ENCODE data around the gene OR10H1. TPM values are rescaled to one million over a fixed set of nuclear protein-coding genes. Genes with fewer than 3 reads are reported as not detected.
"Not testable (repeated sequence)": the region's sequence is repeated elsewhere in the genome, so short reads cannot be mapped to it uniquely, and the experiment has no call there.

The OR10H1 gene
- total RNA-seq, 1 experiment from 2014 or later = not detected

DNA sequence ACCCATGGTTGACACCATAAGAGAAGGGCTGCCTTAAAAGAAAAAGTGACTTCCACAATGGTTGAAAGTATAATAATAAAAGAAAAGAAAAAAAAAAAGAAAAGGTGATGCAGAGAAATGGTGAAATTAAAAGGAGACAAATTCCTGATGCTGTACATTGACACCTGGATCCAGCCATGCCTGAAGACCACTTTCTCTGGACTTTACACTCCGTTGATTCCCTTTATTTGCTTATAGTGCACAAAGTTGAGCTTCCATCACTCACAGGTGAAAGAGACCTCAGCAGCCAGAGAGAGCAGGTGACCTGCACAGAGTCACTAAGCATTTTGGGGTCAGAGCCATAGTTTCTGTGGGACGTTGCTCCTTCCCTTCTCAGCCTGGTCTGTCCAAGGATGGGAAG is 40.2 kb downstream of the OR10H1 start:
- no peaks in the 10 kb centered on the region for H3K9me3 Mint-ChIP-seq (ENCODE audit: unreplicated experiment)
- Histone ChIP-seq H3K4me3 (ENCODE audit: low read depth, low read length) (no peak overlapping the region), H3K27me3 (replicated peaks; ENCODE audit: control insufficient read depth, insufficient read depth, low read length) (no peaks in the 10 kb centered on the region), H3K4me1 (no peaks in the 10 kb centered on the region), H3K36me3 (ENCODE audit: control insufficient read depth, insufficient read depth, low read length) (no peaks in the 10 kb centered on the region), H3K9me3 (no peaks in the 10 kb centered on the region)
- no TSS peak for BruUV-seq (replicated peaks)
- intact Hi-C loops (cut with micrococcal nuclease; ENCODE audit: unreplicated experiment) = no loop called here
- H3K27ac Mint-ChIP-seq (ENCODE audit: unreplicated experiment) = no peak overlapping the region
- POLR2A ChIA-PET = no interaction called here
- no peaks in the 10 kb centered on the region for H3K4me1 Mint-ChIP-seq (ENCODE audit: low read depth, unreplicated experiment)
- no peak overlapping the region for H3K4me3 Mint-ChIP-seq (ENCODE audit: unreplicated experiment)
- CTCF ChIA-PET = no interaction called here
- no peak for DNase-seq
- TF ChIP-seq, protein P1, sequence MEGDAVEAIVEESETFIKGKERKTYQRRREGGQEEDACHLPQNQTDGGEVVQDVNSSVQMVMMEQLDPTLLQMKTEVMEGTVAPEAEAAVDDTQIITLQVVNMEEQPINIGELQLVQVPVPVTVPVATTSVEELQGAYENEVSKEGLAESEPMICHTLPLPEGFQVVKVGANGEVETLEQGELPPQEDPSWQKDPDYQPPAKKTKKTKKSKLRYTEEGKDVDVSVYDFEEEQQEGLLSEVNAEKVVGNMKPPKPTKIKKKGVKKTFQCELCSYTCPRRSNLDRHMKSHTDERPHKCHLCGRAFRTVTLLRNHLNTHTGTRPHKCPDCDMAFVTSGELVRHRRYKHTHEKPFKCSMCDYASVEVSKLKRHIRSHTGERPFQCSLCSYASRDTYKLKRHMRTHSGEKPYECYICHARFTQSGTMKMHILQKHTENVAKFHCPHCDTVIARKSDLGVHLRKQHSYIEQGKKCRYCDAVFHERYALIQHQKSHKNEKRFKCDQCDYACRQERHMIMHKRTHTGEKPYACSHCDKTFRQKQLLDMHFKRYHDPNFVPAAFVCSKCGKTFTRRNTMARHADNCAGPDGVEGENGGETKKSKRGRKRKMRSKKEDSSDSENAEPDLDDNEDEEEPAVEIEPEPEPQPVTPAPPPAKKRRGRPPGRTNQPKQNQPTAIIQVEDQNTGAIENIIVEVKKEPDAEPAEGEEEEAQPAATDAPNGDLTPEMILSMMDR (IDR thresholded peaks at IDR 0.05; ENCODE audit: insufficient read depth in 1 of 2, low read depth in 1 of 2, low read length in 1 of 2, severe bottlenecking in 1 of 2, unreplicated experiment in 1 of 2) = no peak
- peaks cover 5% of the 10 kb centered on the region for H3K27me3 Mint-ChIP-seq (ENCODE audit: insufficient read depth, unreplicated experiment)
- H3K36me3 Mint-ChIP-seq (ENCODE audit: insufficient read depth, unreplicated experiment) = no peaks in the 10 kb centered on the region

DNA sequence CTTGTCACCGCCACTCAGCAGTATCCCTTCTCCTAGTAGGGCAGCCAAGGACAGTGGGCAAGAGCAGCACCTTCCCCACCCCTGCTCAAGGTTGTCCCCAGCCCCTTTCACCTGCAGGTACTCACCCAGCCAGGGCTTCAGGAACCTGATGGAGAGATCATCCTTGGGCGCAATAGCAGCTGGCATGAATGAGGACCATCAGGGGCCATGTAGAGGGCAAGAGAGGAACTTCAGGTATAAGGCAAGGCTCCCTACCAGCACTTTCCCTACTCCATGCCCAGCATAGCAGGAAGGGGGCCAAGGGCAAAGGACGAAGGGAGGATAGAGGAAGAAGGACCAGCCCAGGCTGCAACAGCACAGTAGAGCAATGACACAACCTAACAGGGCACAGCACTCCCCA is 41.3 kb downstream of the OR10H1 start:
- not testable (repeated sequence) for H3K9me3 Mint-ChIP-seq (ENCODE audit: unreplicated experiment); H3K36me3 Mint-ChIP-seq (ENCODE audit: insufficient read depth, unreplicated experiment)

DNA sequence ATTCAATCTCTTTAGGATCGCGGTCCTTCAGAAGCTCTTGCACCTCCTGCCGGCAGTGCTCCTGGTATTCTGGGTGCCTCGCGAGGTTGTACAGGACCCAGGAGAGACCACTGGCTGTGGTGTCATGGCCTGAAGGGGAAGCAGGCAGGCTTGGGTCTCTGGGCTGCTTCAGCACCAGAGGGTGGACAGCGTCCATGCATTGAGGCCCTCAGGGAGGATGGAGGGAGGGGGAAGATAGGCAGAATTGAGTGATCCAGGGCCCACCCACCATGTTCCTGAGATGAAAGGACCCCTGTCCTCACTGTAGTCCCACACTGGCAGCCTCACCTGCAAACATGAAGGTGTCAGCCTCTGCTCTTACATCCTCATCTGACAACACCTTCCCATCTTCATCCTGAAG is 45.9 kb downstream of the OR10H1 start:
- TF ChIP-seq, protein P1 (IDR thresholded peaks at IDR 0.05; ENCODE audit: insufficient read depth in 1 of 2, low read depth in 1 of 2, low read length in 1 of 2, severe bottlenecking in 1 of 2, unreplicated experiment in 1 of 2) = no peak
- Mint-ChIP-seq H3K27ac (ENCODE audit: unreplicated experiment) (no peak overlapping the region), H3K4me1 (ENCODE audit: low read depth, unreplicated experiment) (no peaks in the 10 kb centered on the region), H3K36me3 (ENCODE audit: insufficient read depth, unreplicated experiment) (no peaks in the 10 kb centered on the region), H3K9me3 (ENCODE audit: unreplicated experiment) (no peaks in the 10 kb centered on the region), H3K4me3 (ENCODE audit: unreplicated experiment) (no peak overlapping the region), H3K27me3 (ENCODE audit: insufficient read depth, unreplicated experiment) (peaks cover 12% of the 10 kb centered on the region)
- ChIA-PET POLR2A (no interaction called here), CTCF (no interaction called here)
- Histone ChIP-seq H3K4me3 (ENCODE audit: low read depth, low read length) (no peak overlapping the region), H3K36me3 (ENCODE audit: control insufficient read depth, insufficient read depth, low read length) (no peaks in the 10 kb centered on the region), H3K27me3 (replicated peaks; ENCODE audit: control insufficient read depth, insufficient read depth, low read length) (no peaks in the 10 kb centered on the region), H3K9me3 (no peaks in the 10 kb centered on the region), H3K4me1 (no peaks in the 10 kb centered on the region)
- DNase-seq = peak in 1 of 2 experiments; percentile 49
- intact Hi-C loops (cut with micrococcal nuclease; ENCODE audit: unreplicated experiment) = no loop called here
- BruUV-seq (replicated peaks) = no TSS peak

More for the DNA sequence above, 41.3 kb downstream of the OR10H1 start:
- H3K27me3 Mint-ChIP-seq (ENCODE audit: insufficient read depth, unreplicated experiment); BruUV-seq (replicated peaks); H3K27me3 ChIP-seq (replicated peaks; ENCODE audit: control insufficient read depth, insufficient read depth, low read length); H3K9me3 ChIP-seq; intact Hi-C loops (cut with micrococcal nuclease; ENCODE audit: unreplicated experiment); CTCF ChIA-PET; POLR2A ChIA-PET; H3K4me1 Mint-ChIP-seq (ENCODE audit: low read depth, unreplicated experiment); H3K27ac Mint-ChIP-seq (ENCODE audit: unreplicated experiment); H3K36me3 ChIP-seq (ENCODE audit: control insufficient read depth, insufficient read depth, low read length); H3K4me3 Mint-ChIP-seq (ENCODE audit: unreplicated experiment); H3K4me1 ChIP-seq; DNase-seq; H3K4me3 ChIP-seq (ENCODE audit: low read depth, low read length): not testable (repeated sequence)

DNA sequence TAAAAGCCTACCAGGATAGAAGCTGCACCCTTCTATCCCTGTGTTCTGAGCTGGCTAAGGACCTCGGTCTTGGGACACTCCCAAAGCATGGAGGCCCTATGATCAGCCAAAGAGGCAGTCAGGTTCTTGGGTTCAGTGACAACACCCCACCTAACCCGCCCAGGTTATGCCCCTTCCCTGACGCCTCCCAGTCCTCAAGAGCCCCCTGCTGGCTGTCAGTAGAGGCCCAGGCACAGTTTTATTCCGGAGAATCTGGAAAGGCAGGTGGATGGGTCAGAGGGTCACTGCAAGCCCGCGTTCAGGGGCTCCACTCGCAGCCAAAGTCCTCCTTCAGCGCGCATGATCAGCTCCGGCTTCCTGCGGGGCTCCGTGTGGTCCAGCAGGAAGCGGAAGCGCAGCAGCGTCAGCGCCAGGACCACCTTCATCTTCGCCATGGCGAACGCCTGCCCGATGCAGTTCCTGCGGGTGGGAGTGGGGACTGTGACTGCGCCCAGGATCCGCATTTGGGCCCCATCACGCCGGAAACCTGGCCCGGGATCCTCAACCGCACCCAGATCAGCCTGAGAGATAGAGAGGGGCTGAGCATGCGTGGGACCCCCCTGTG is 55.4 kb downstream of the OR10H1 start:
- Mint-ChIP-seq H3K4me3 (ENCODE audit: unreplicated experiment) (no peak overlapping the region), H3K9me3 (ENCODE audit: unreplicated experiment) (no peaks in the 10 kb centered on the region), H3K36me3 (ENCODE audit: insufficient read depth, unreplicated experiment) (no peaks in the 10 kb centered on the region), H3K27me3 (ENCODE audit: insufficient read depth, unreplicated experiment) (peaks cover 7% of the 10 kb centered on the region), H3K27ac (ENCODE audit: unreplicated experiment) (no peak overlapping the region), H3K4me1 (ENCODE audit: low read depth, unreplicated experiment) (no peaks in the 10 kb centered on the region)
- intact Hi-C loops (cut with micrococcal nuclease; ENCODE audit: unreplicated experiment) = no loop called here
- H3K27me3 ChIP-seq (replicated peaks; ENCODE audit: control insufficient read depth, insufficient read depth, low read length) = no peaks in the 10 kb centered on the region
- BruUV-seq (replicated peaks) = no TSS peak
- CTCF ChIA-PET = no interaction called here
- TF ChIP-seq, protein P1 (IDR thresholded peaks at IDR 0.05; ENCODE audit: insufficient read depth in 1 of 2, low read depth in 1 of 2, low read length in 1 of 2, severe bottlenecking in 1 of 2, unreplicated experiment in 1 of 2) = peak in 1 of 2 experiments; percentile 44
- no peaks in the 10 kb centered on the region for H3K9me3 ChIP-seq
- H3K4me3 ChIP-seq (ENCODE audit: low read depth, low read length) = no peak overlapping the region
- no peaks in the 10 kb centered on the region for H3K36me3 ChIP-seq (ENCODE audit: control insufficient read depth, insufficient read depth, low read length)
- H3K4me1 ChIP-seq = no peaks in the 10 kb centered on the region
- POLR2A ChIA-PET = no interaction called here
- peak in 1 of 2 experiments; percentile 16 for DNase-seq
